Ectodermal cell (in vitro differentiated cells): Measurements from ENCODE around the gene OPA3.

Experiments used
- H3K27ac ChIP-seq: 2 replicates; pipeline ENCODE4 v1.7.0; 2013; ENCODE audit warnings: mild to moderate bottlenecking, low read depth, low read length; ENCODE audit not compliant: insufficient read depth, poor library complexity, severe bottlenecking
- H3K27me3 ChIP-seq: 2 replicates; pipeline ENCODE4 v1.7.0; 2013; ENCODE audit warnings: mild to moderate bottlenecking, low read length; ENCODE audit not compliant: insufficient read depth, control insufficient read depth, poor library complexity, severe bottlenecking
- H3K36me3 ChIP-seq: one replicate; pipeline ENCODE4 v1.7.0; 2013; ENCODE audit warnings: low read length; ENCODE audit not compliant: control insufficient read depth, insufficient read depth
- H3K4me1 ChIP-seq: one replicate; pipeline ENCODE4 v1.7.0; 2013; ENCODE audit warnings: low read length; ENCODE audit not compliant: control insufficient read depth, insufficient read depth
- H3K4me3 ChIP-seq: 2 replicates; pipeline ENCODE4 v1.7.0; 2013; ENCODE audit warnings: low read depth, low read length, control low read depth; ENCODE audit not compliant: insufficient read depth
- H3K9me3 ChIP-seq: 2 replicates; pipeline ENCODE4 v1.7.0; 2013; ENCODE audit warnings: mild to moderate bottlenecking, low read length, moderate library complexity; ENCODE audit not compliant: control insufficient read depth
- WGBS, 2 experiments: methylation state at CpG; one replicate each; pipeline ENCODE4 v1.1.7; 2013; ENCODE audit warnings: missing lambda C conversion rate in 2 of 2; 5-methylcytosine and 5-hydroxymethylcytosine counted together

Gene OPA3

GRCh38 chr19:45567609-45568008 is 17.0 kb downstream of the OPA3 start:
- 86 to 100% methylated on average over 2 of the region's 2 CpGs for WGBS, 2 experiments
- no peak overlapping the region for H3K4me3 ChIP-seq
- H3K4me1 ChIP-seq, result no peaks in the 10 kb centered on the region
- H3K27me3 ChIP-seq, result no peaks in the 10 kb centered on the region
- H3K36me3 ChIP-seq, result no peaks in the 10 kb centered on the region
- H3K27ac ChIP-seq, result no peak overlapping the region
- no peaks in the 10 kb centered on the region for H3K9me3 ChIP-seq

GRCh38 chr19:45564131-45564780 is 20.3 kb downstream of the OPA3 start:
- Histone ChIP-seq H3K9me3 (no peaks in the 10 kb centered on the region), H3K27me3 (no peaks in the 10 kb centered on the region), H3K36me3 (no peaks in the 10 kb centered on the region), H3K4me3 (no peak overlapping the region), H3K4me1 (no peaks in the 10 kb centered on the region), H3K27ac (no peak overlapping the region)
- 29 to 31% methylated on average over 5 of the region's 5 CpGs for WGBS, 2 experiments

- no peaks in the 10 kb centered on the region for H3K4me1 ChIP-seq
- WGBS, 2 experiments, result 84 to 93% methylated on average over 11 of the region's 11 CpGs
- no peak overlapping the region for H3K4me3 ChIP-seq
- no peaks in the 10 kb centered on the region for H3K9me3 ChIP-seq
- no peaks in the 10 kb centered on the region for H3K27me3 ChIP-seq
- H3K36me3 ChIP-seq, result no peaks in the 10 kb centered on the region
- no peak overlapping the region for H3K27ac ChIP-seq
Observed at GRCh38 chr19:45560686-45561085, 23.9 kb downstream of the OPA3 start.

GRCh38 chr19:45560038-45560437 is 24.6 kb downstream of the OPA3 start:
- WGBS, 2 experiments, result 91 to 93% methylated on average over 5 of the region's 5 CpGs
- no peaks in the 10 kb centered on the region for H3K4me1 ChIP-seq
- no peaks in the 10 kb centered on the region for H3K9me3 ChIP-seq
- no peak overlapping the region for H3K4me3 ChIP-seq
- H3K36me3 ChIP-seq, result no peaks in the 10 kb centered on the region
- H3K27me3 ChIP-seq, result no peaks in the 10 kb centered on the region
- H3K27ac ChIP-seq, result no peak overlapping the region

GRCh38 chr19:45558399-45558878 is 26.2 kb downstream of the OPA3 start:
- H3K27ac ChIP-seq, result no peak overlapping the region
- H3K9me3 ChIP-seq, result no peaks in the 10 kb centered on the region
- no peaks in the 10 kb centered on the region for H3K27me3 ChIP-seq
- WGBS, 2 experiments, result 40 to 45% methylated on average over 10 of the region's 10 CpGs
- H3K36me3 ChIP-seq, result no peaks in the 10 kb centered on the region
- no peaks in the 10 kb centered on the region for H3K4me1 ChIP-seq
- H3K4me3 ChIP-seq, result no peak overlapping the region

GRCh38 chr19:45556835-45557234 is 27.8 kb downstream of the OPA3 start:
- WGBS, 2 experiments, result 88 to 93% methylated on average over 5 of the region's 5 CpGs

GRCh38 chr19:45554481-45554880 is 30.1 kb downstream of the OPA3 start:
- H3K9me3 ChIP-seq, result no peaks in the 10 kb centered on the region
- H3K36me3 ChIP-seq, result no peaks in the 10 kb centered on the region
- no peaks in the 10 kb centered on the region for H3K27me3 ChIP-seq
- peaks cover 12% of the 10 kb centered on the region for H3K4me1 ChIP-seq
- H3K4me3 ChIP-seq, result no peak overlapping the region
- no peak overlapping the region for H3K27ac ChIP-seq
- WGBS, 2 experiments, result 86 to 100% methylated on average over 1 of the region's 1 CpG

More at GRCh38 chr19:45556835-45557234, 27.8 kb downstream of the OPA3 start:
- H3K27ac ChIP-seq, result no peak overlapping the region
- H3K4me1 ChIP-seq, result peaks cover 5% of the 10 kb centered on the region
- H3K27me3 ChIP-seq, result no peaks in the 10 kb centered on the region
- no peaks in the 10 kb centered on the region for H3K36me3 ChIP-seq
- no peak overlapping the region for H3K4me3 ChIP-seq
- no peaks in the 10 kb centered on the region for H3K9me3 ChIP-seq

- no peak overlapping the region for H3K4me3 ChIP-seq
- H3K9me3 ChIP-seq, result no peaks in the 10 kb centered on the region
- WGBS, 2 experiments, result 84 to 88% methylated on average over 34 of the region's 34 CpGs
- peaks cover 12% of the 10 kb centered on the region for H3K4me1 ChIP-seq
- H3K27ac ChIP-seq, result no peak overlapping the region
- H3K27me3 ChIP-seq, result no peaks in the 10 kb centered on the region
- no peaks in the 10 kb centered on the region for H3K36me3 ChIP-seq
Observed at GRCh38 chr19:45553464-45553863, 31.1 kb downstream of the OPA3 start.

GRCh38 chr19:45547965-45548609 is 36.5 kb downstream of the OPA3 start:
- Histone ChIP-seq H3K9me3 (no peaks in the 10 kb centered on the region), H3K36me3 (no peaks in the 10 kb centered on the region), H3K27me3 (no peaks in the 10 kb centered on the region), H3K4me3 (no peak overlapping the region), H3K4me1 (peaks cover 12% of the 10 kb centered on the region), H3K27ac (no peak overlapping the region)
- WGBS, 2 experiments, result 74 to 77% methylated on average over 9 of the region's 9 CpGs

- H3K36me3 ChIP-seq, result no peaks in the 10 kb centered on the region
- no peaks in the 10 kb centered on the region for H3K9me3 ChIP-seq
- H3K4me1 ChIP-seq, result peaks cover 12% of the 10 kb centered on the region
- no peaks in the 10 kb centered on the region for H3K27me3 ChIP-seq
- 90 to 92% methylated on average over 10 of the region's 10 CpGs for WGBS, 2 experiments
- H3K4me3 ChIP-seq, result no peak overlapping the region
- no peak overlapping the region for H3K27ac ChIP-seq
Observed at GRCh38 chr19:45547211-45547770, 37.3 kb downstream of the OPA3 start.
